Measurements from ENCODE around the gene FANCC. TPM values are rescaled to one million over a fixed set of nuclear protein-coding genes. Genes with fewer than 3 reads are reported as not detected.
A peak's percentile ranks its signal among the peaks of the same experiment; 100 is the strongest.

Gene FANCC
- total and polyA plus RNA-seq, 2 of the 8 experiments (the other 6 are each of a cell fraction or from before 2014, with no cell fraction given) = 7.8 to 15.2 TPM

- no peak overlapping the region for H3K4ac ChIP-seq (replicated peaks; ENCODE audit: insufficient read length, low read depth, low read length)
- no peak overlapping the region for H2BK15ac ChIP-seq (ENCODE audit: low read length)
- POLR2A ChIA-PET (ENCODE audit: partially characterized antibody) = interaction anchor here (1.0 to 2.8 kb wide), 4 partner anchors 10 to 22 kb away, joined by 4 to 6 read pairs (median 4); no protein-coding TSS in a partner anchor
- H2BK5ac ChIP-seq (ENCODE audit: low read depth, low read length) = no peak overlapping the region
- H3K9me3 ChIP-seq (ENCODE audit: insufficient read depth in 2 of 2, low read depth in 1 of 2, low read length in 1 of 2) = no peaks in the 10 kb centered on the region
- WGBS, 2 experiments (ENCODE audit: extremely low coverage in 1 of 2, insufficient coverage in 1 of 2, insufficient read length in 1 of 2, insufficient replicate concordance in 2 of 2, low coverage in 1 of 2, low lambda C conversion rate in 2 of 2, missing lambda C conversion rate in 1 of 2) = 53% methylated on average over 3 of the region's 3 CpGs; no CpG with 5 or more reads in 1 of the 2 experiments
- H3K79me2 ChIP-seq (ENCODE audit: control insufficient read depth in 1 of 2, insufficient read depth in 2 of 2, low read length in 2 of 2) = peaks cover 0 to 23% of the 10 kb centered on the region in 2 experiments; a peak in 2 of 4 replicates
- no peaks in the 10 kb centered on the region for H4K20me1 ChIP-seq (replicated peaks in 1 of 2; ENCODE audit: control insufficient read depth in 1 of 2, insufficient read depth in 2 of 2, low read length in 2 of 2)
- no peak overlapping the region for H3K23ac ChIP-seq (ENCODE audit: insufficient read length)
- H4K8ac ChIP-seq (ENCODE audit: extremely low read depth, insufficient read depth, low read length) = no peak overlapping the region
- H4K91ac ChIP-seq (replicated peaks; ENCODE audit: insufficient read length, low read length) = no peak overlapping the region
- DNase-seq (ENCODE audit: low read depth in 1 of 2, low spot score in 2 of 2) (no peak), FAIRE-seq (no peak)
- no peaks in the 10 kb centered on the region for H3K36me3 ChIP-seq (ENCODE audit: control insufficient read depth in 2 of 4, insufficient read depth in 4 of 4, low read length in 3 of 4)
- H2BK12ac ChIP-seq (ENCODE audit: low read depth, low read length) = no peak overlapping the region
- no peak overlapping the region for H2AK5ac ChIP-seq (ENCODE audit: low read depth, low read length)
- peak overlapping the region; percentile 41 for H4K5ac ChIP-seq (ENCODE audit: insufficient read length, low read depth, low read length)
- no peak overlapping the region for H2BK120ac ChIP-seq (replicated peaks; ENCODE audit: low read depth, low read length)
- H2BK20ac ChIP-seq (ENCODE audit: low read length) = no peak overlapping the region
- H3K56ac ChIP-seq (replicated peaks; ENCODE audit: insufficient read length, low read depth, low read length) = no peak overlapping the region
- peak overlapping the region in 2 of 4 experiments; percentile 25 to 41; a peak in 2 of 7 replicates for H3K9ac ChIP-seq (replicated peaks in 1 of 4; ENCODE audit: extremely low read depth in 1 of 4, low read depth in 3 of 4, low read length in 3 of 4)
- H3K4me3 ChIP-seq (ENCODE audit: extremely low read depth in 1 of 4, insufficient read depth in 2 of 4, low read depth in 3 of 4, low read length in 4 of 4) = peak overlapping the region; percentile 34 to 97 (median 62); a peak in 5 of 8 replicates
- no peak overlapping the region for H3K14ac ChIP-seq (ENCODE audit: insufficient read length)
- H3K27ac ChIP-seq (ENCODE audit: low read depth, low read length) = no peak overlapping the region
- 0 out of 2 replicates have a peak overlapping the region, but pooled peaks have one; percentile 22 for H2AFZ ChIP-seq (ENCODE audit: low read length)
- peaks cover 2% of the 10 kb centered on the region; the same call in 1 of the 2 replicates for H3K79me1 ChIP-seq (ENCODE audit: low read depth, low read length)
- H3K23me2 ChIP-seq (ENCODE audit: low read depth, low read length) = no peaks in the 10 kb centered on the region; the same call in 1 of the 2 replicates
- no peak overlapping the region for H3K18ac ChIP-seq (ENCODE audit: extremely low read depth, low read length)
- peaks cover 0 to 4% (median 2%) of the 10 kb centered on the region in 4 experiments; a peak in 2 of 7 replicates for H3K4me1 ChIP-seq (replicated peaks in 1 of 4; ENCODE audit: control insufficient read depth in 3 of 4, insufficient read depth in 4 of 4, low read length in 3 of 4)
- CTCF ChIA-PET (ENCODE audit: partially characterized antibody) = no interaction called here
- H3K4me2 ChIP-seq (ENCODE audit: insufficient read depth in 1 of 2, low read depth in 2 of 2, low read length in 2 of 2) = peak overlapping the region; percentile 60 to 72
- H3K27me3 ChIP-seq (replicated peaks in 1 of 4; ENCODE audit: control insufficient read depth in 3 of 4, extremely low read depth in 1 of 4, insufficient read depth in 3 of 4, low read length in 3 of 4) = no peaks in the 10 kb centered on the region
- TF ChIP-seq RXRA (IDR thresholded peaks at IDR 0.05; ENCODE audit: insufficient read depth, low read depth, low read length) (no peak), SIRT6 (IDR thresholded peaks at IDR 0.05; ENCODE audit: low read length) (no peak), POLR2A (IDR thresholded peaks at IDR 0.05; ENCODE audit: control extremely low read depth in 1 of 2, low read depth in 2 of 2, low read length in 2 of 2) (no peak), KDM1A (IDR thresholded peaks at IDR 0.05; ENCODE audit: borderline replicate concordance, low read length) (no peak), FOSL1 (IDR thresholded peaks at IDR 0.05; ENCODE audit: insufficient read depth, low read depth, low read length) (no peak)
Measured at GRCh38 chr9:95316274-95316673, 1.2 kb downstream of the FANCC start.
